B cell (primary cell): ENCODE measurements around the gene PXMP2.

Source experiments
- EZH2 ChIP-seq: IDR thresholded peaks from 2 replicates; pipeline ENCODE4 v1.6.1; 2012; ENCODE audit warnings: borderline replicate concordance, low read depth, mild to moderate bottlenecking, moderate library complexity, low read length; ENCODE audit not compliant: insufficient read depth, poor library complexity, severe bottlenecking
- TF ChIP-seq, protein P1 (sequence below): fragments of 200-600 bp; IDR thresholded peaks from one replicate; pipeline ENCODE4 v1.8.0; 2022; ENCODE audit warnings: antibody characterized with exemption, mild to moderate bottlenecking

DNA sequence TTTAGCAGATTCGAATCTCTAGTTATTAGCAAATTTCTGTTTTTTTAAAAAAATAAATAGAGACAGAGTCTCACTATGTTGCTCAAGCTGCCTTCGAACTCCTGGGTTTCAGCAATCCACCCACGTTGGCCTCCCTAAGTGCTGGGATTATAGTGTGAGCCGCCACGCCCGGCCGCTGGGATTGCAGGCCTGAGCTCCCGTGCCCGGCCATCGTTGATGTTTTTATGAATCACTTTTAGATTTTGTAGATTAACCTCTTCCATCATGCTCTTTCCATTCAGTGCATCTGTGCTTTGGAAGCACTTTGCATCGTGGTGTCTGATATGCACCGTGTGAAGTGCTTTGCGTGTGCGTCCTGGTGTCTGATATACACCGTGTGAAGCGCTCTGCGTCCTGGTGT lies 44.2 kb downstream of the PXMP2 start:
- TF ChIP-seq EZH2 = no peak
- TF ChIP-seq, protein P1, sequence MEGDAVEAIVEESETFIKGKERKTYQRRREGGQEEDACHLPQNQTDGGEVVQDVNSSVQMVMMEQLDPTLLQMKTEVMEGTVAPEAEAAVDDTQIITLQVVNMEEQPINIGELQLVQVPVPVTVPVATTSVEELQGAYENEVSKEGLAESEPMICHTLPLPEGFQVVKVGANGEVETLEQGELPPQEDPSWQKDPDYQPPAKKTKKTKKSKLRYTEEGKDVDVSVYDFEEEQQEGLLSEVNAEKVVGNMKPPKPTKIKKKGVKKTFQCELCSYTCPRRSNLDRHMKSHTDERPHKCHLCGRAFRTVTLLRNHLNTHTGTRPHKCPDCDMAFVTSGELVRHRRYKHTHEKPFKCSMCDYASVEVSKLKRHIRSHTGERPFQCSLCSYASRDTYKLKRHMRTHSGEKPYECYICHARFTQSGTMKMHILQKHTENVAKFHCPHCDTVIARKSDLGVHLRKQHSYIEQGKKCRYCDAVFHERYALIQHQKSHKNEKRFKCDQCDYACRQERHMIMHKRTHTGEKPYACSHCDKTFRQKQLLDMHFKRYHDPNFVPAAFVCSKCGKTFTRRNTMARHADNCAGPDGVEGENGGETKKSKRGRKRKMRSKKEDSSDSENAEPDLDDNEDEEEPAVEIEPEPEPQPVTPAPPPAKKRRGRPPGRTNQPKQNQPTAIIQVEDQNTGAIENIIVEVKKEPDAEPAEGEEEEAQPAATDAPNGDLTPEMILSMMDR = no peak
